ENCODE data around the gene PTPRH.

Gene PTPRH

DNA sequence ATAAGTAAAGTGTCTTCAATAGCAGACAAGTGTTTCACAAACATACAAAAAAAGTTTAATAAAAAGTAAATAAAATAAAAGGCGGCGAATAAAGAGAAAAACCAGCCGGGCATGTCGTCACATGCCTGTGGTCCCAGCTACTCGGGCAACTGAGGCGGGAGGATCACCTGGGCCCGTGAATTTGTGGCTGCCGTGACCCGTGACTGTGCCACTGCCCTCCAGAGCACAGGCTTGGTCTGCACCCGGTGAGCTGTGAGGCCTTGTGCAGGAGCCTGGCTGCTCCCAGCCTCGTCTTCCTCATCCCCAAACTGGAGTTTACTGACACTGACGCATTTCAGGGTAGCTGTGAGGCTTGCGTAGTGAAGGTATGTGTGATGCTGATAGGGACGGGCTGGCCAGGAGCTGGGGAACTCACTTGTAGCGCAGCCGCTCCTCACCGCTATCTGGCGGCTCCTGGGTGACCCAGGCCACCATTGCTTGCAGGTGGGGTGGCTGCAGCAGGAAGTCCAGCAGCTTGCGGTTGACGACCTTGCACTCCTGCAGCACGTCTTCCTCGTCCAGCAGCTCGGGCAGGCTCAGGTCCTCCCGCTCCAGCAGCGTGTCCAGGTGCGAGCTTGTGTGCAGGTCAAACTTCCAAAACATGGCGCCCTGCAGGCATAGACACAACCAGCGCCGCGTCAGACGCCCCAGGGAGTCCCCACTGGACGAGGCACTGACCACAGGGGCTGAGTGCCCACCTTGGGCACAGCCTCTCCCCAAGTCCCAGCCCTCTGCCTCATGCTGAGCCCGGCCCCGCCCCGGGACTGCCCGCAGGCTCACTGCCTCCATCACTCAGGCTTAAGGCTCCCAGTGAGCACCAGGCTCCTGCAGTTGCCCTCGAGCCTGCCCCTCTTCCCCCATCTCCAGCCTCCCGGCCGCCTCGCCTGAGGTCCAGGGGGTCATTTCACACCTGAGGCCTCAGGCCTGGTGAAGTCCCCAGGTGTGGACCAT lies 37.5 kb upstream of the PTPRH start:
- no peak for DNase-seq

DNA sequence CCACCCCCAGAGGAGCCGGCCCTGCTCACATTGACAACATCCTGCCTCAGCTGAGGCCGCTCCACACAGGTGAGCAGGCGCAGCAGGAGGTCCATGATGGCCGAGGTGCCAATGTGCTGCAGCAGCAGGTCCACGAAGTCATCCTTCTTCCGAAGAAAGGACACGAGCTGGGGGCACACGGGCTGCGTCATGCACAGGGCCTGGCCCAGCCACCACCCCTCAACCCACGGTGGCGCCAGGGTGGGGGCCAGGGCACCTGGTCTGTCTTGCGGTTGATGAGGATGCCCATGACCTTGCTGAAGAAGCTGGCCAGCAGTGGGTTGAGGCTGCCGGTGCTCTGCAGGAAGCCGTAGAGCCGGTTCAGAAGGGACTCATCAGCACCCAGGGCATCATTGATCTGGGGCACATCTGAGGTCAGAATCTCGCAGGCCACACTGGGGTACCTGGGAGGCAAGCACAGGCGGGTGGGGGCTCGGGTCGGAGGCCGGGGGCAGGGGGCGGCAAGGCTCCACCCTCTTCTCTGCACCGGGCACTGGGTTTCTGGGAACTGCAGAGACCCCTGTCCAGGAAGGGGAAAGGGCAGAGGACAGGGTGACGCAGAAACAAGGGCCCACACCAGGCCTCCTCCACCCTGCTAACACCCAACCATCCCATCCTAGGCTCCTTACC lies 36.1 kb upstream of the PTPRH start:
- DNase-seq = no peak

DNA sequence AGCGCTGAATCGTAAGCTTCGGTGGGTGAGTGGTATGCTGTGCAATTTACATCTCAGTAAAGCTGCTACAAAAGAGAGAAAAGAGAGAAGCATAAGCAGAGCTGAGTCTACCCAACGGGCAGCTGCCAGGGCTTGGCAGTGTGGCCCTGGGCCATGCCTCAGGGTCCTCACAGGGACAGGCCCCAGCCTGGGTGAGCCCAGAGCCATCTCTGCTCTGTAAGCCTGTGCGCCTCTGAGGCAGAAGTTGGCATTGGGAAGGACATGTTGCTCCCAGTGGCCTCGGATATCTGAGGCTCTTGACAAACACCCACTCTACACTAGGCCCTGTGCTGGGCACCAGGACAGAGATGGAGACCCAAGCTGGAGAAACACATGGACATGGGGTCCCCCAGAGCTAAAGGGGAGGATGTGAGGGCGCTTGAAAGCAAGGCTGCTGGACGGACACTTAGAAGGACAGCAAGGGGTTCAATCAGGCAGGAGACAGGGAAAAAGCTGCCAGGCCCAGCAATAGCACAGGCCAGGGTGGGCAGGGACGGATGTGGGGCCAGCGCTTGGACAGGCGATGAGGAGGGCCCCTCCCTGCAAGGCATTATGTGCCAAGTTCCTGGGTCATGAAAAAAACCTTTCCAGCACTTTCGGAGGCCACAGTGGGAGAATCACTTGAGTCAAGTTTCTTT lies 34.8 kb upstream of the PTPRH start:
- DNase-seq = no peak

DNA sequence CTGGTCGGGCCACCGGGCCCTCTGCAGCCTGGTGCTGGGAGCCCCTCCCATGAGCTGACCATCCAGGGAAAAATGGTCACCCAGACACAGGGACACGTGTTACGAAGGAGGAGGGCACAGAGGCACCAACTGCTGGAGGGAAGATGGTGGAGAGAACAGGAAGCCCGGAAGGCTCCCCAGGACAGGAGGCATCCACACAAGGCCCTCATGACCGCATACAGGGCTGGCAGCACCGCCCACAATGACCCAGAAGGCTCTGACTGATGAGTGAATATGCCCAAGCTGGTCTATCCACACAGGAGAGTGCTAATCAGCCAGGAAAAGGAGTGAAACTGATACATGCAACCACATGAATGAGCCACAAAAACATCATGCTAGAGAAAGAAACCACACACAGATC lies 33.2 kb upstream of the PTPRH start:
- no peak for DNase-seq

DNA sequence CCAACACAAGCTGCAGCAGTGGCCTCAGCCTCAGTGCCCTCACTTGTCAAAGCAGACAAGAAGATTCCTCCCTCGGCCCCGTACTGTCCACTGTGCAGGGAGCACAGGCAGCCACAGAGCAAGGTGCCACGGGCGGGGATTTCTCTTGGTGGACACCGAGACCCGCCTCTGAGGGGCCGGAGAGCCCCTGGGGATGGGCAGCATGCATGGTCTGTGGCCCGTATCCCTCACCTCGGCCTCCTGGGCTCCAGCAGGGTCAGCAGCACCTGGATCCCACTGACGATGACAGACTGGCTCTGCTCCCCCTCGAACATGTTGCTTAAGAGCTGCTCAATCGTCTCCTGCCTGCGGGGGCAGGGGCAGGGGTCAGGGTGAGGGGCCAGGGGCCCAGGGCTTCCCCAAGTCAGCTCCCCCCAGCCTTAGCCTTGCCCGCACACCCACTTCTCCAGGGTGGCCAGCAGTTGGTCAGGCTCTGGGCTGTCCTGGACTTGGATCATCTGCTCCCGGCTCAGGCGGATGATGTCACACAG lies 32.7 kb upstream of the PTPRH start:
- no peak for DNase-seq

DNA sequence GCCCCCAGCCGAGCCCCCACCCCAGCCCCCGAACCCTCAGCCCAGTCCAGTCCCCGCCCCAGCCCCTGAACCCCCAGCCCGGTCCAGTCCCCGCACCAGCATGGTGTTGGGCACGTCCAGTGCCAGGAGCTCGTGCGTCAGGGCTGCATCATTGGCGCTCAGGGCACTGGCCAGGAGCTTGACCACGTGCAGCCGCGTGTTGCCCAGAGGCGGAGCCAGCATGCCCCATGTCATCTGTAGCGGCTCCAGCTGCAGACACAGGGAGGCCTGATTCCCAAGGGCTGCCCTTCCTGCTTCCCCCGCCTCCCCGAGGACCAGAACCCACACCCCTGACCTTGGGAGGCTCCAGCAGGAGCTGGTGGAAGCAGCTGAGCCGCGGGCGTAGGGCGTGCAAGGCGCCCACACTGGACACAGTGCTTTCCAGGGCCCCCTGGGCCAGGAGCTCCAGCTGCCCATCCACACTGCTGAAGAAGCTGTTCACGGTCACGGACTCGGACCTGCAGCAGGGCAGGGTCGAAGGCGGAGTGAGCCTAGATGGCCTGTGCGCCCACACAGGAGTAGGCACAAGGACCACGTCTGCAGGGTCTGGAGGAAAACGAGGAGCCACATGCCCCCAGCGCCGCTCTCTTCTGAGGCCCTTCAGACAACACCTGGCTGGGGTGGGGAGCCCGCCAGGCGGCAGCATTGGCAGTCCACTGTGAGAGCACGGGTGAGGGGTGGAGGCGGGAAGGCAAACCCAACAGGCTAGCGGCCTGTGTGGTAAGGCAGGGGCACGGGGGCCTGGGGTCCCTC lies 32.0 kb upstream of the PTPRH start:
- DNase-seq = no peak

DNA sequence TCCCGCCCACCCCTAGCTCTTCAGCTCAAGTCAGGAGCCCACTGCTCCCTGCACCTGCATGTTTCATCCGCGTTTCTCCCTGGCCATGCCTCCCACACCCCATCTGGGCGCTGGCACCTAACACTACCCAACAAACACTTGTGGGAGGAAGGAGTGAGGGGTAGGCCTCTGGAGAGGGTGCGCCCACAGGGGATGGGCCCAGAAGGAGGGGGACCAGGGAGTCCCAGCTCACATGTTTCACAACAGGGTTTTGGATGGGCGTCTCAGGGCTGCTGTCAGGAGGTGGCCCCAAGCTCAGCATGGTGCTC lies 31.4 kb upstream of the PTPRH start:
- no peak for DNase-seq

DNA sequence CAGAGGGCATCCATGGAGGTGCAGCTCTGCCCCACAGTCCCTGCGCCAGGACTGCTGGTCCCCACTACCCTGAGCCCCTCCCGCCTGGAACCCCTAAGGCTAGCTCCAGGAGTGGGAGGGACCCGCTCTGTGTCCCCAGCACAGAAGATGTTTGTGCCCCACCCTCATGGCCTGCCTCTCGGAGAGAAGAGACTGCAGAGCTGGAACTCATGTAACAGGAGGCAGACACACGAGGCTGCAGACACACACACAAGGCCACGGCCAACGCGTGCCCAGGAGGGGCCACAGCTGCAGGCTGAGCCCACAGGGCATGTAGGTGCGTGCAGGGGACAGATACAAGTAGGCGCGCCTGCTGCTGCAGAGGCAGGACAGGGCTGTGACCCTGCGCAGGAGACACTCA lies 29.7 kb upstream of the PTPRH start:
- DNase-seq = no peak

DNA sequence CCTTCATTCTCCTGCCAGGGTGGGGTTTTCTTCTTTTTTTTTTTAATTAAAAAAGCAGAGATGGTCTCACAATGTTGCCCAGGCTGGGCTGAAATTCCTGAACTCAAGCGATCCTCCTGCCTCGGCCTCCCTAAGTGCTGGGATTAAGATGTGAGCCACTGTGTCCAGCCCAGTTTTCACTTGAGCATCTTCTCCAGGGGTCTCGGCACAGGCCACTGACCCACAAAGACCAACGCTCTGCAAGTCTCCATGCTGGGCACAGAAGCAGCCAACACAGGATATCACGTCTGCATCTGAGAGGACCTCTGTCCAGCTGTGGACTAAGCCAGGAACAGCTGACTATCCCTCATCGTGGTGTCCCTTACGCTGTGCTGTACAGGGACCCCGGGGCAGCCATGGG lies 28.7 kb upstream of the PTPRH start:
- DNase-seq = no peak

DNA sequence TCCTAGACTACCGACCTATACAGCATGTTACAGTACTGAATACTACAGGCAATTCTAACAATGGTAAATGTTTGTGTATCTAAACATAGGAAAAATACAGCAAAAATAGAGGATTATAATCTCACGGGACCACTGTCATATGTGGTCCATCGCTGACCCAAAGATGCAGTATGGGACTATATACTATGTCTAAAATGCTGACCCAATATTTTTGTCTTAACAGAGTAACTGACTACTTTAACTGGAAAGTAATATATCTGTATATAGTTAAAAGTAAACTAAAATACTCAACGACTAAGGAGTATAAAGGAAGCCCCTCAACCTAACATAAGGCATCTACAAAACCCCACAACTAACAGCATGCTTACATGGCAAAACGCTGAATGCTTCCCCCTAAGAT lies 23.7 kb upstream of the PTPRH start:
- no peak for DNase-seq

DNA sequence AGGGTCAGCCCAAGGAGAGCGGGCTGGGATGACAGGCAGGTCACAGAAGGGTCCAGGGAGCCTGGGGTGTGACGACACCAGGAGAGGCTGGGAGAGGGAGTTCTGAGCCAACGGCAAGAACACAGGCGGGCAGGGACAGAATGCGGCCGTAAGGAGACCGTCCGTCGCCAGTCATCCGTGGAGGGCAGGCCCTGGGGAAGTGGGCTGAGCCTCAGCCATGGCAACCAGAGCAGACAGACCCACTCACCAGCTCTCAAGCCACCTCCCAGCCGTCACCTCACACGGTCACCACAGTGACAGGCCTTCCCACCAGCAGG lies 22.9 kb upstream of the PTPRH start:
- no peak for DNase-seq

DNA sequence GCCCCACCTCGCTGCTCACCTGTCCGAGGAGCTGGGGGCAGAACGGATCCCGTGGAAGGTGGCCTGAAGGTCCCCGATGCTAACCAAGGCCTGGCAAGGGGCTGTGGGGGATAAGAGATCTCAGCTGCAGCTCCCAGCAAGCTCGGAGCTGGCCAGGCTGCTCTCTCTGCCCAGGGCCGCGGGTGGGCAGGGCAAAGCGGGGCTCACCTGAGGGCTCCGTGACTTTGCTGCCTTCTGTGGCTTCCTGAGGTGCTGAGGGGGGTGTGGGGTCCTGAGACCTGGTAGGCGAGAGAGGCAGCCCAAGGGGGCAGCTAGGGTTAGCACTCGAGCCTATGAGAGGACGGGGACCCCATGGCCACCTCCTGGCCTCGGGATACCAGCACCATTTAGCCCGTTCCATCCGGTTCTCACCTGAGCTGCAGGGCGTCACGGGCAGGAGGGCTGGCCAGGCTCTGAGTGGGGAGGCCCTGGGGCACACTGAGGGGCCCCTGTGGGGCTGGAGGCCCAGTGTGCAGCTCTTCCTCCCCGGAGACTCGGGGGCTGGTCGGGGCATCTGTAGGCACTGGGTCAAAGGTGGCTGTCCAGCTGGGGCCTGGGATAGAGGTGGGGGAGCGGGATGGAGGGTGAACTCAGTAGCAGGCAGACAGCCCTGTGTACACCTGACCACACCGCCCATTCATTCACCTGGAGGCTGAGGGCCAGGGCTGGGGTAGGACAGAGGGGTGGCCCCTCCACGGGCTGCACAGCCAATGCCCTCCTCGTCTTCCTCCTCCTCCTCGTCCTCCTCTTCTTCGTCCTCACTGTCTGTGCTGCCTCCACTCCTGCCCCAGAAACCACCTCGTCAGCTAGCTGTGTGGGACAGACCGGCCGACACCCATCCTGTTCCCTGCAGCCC lies 22.3 kb upstream of the PTPRH start:
- DNase-seq = no peak

DNA sequence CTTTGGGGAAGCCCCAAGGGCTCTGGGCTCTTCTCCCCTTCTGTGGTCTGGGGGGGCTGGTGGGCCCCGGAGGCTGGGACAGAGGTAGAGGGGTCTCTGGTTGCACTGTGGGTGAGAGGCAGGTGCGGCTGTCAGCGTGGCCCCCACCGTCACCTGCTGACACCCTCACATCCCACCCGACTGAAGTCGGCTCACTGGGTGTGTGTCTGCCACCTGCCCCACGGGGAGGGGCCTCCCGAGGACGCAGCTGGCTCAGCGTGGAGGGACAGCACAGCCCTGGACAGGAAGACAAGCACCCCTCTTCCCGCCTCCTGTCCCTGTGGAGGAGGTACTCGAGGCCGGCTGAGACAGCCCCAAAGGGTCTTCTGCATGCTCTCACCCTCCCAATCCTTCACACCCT lies 21.5 kb upstream of the PTPRH start:
- DNase-seq = no peak

DNA sequence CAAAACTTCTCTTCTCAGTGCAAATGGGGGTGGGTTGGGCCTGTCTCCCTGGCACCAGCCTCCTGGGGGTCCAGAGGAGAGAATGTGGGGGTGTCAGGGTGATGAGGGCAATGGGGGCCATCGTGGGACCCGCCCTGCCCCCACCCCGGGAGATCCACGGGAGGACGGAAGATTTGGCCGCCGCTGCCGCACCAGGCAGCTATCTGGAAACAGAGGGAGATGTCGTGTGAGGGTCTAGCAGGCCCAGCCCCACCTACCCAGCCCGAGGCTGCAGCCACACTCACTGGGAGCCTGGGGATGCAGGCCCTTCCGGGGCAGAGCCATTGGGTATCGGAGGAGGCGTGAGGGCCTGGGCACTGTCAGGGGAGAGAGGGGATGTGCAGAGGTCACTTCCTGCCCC lies 21.0 kb upstream of the PTPRH start:
- DNase-seq = no peak

DNA sequence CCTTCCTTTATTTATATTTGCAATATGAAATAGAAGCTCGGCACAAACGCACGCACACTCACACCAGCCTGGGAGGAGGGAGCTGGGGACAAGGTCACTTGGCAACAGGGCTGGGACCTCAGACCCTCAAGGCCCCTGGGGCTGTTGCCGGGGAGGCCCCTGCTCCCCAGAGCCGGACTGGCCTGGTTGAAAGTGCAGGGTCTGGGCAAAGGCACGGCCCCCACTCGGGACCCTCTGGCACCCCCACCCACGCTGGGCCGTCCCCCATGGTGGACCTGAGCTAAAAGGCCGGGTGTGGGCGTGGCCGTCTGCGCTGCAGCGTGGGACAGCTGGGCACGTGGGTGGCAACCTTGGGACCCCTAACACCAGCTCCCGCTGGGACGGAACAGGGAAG lies 20.5 kb upstream of the PTPRH start:
- DNase-seq = no peak

DNA sequence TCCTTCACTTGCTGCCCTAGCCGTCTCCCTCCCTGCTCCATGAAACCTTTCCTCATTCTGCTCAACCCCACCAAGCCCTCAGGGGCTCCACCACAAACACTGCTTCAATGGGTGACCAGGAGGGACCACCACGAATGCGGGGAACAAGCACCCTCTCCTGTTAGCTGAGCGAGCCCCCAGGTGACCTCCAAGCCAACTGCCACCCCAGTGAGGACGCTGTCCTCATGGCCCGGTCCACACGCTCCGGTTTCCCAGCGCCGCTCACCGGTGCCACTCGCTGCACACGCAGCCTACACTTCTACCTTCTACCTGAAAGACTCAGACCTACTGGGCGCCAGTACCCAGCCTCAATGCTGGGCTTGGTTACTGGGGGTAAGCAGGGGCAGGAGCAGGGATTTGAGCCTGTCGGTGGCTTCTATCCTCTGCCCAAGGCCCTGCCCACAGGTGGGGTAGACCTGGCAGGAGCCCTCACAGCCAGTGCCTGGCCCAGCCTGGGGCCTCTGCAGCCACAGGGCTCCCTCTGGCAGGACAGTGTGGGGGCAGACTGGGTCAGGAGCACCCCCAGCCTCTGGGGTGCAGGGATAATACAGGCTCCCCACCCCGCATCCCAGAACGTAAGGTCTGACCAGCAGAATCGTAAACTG lies 20.0 kb upstream of the PTPRH start:
- DNase-seq = no peak

DNA sequence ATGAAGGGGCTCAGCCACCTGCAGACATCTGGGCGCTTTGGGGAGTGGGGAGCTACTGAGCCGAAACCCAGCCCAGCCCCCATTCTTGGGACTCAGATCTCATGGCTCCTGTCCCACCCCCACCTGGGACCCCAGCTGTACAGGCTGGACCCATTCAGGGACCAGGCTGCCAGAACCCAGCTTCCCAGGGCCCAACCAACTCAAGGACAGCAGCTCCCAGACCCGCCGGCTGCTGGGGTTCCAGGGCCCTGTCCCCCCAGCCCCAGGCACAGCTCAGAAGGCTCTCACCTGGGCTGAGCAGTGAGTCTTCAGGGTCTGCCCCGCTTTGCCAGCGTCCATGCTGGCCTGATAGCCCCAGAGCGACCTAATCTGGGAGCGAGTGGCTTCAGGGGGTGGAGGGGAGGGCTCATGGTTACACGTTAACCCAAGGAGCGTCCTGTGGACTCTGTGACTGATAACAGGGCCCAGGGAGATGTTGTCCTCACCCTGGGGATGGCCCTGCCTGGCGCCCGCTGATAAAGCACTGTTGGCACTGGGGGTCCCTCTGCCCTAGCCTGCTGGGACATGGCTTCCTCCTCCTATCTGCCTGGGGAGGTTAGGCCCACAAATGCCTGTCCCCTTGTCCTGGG lies 19.2 kb upstream of the PTPRH start, which contains the start of gene TMEM86B:
TSS of gene TMEM86B (minus strand) at position 361 of the 629 bp plus-strand sequence. CDS start at position 339, 22 bp downstream.
- DNase-seq = no peak

DNA sequence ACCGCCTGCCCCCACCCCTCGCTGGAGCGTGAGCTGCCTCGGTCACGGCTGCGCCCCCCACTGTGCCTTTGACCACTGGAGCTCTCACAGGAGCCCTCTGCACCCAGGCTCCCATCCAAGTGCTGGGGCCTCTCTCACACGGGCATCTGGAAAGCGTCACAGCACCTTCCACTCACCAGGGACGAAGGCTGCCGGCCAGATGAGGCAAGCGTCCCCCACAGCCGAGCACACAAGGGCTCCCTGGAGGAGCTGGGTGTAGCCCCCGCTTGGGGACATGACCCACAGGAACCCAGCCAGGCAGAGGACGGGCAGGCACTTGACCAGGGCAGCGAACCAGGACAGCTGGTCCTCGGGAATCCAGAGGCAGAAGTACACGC lies 18.7 kb upstream of the PTPRH start:
- DNase-seq = no peak

DNA sequence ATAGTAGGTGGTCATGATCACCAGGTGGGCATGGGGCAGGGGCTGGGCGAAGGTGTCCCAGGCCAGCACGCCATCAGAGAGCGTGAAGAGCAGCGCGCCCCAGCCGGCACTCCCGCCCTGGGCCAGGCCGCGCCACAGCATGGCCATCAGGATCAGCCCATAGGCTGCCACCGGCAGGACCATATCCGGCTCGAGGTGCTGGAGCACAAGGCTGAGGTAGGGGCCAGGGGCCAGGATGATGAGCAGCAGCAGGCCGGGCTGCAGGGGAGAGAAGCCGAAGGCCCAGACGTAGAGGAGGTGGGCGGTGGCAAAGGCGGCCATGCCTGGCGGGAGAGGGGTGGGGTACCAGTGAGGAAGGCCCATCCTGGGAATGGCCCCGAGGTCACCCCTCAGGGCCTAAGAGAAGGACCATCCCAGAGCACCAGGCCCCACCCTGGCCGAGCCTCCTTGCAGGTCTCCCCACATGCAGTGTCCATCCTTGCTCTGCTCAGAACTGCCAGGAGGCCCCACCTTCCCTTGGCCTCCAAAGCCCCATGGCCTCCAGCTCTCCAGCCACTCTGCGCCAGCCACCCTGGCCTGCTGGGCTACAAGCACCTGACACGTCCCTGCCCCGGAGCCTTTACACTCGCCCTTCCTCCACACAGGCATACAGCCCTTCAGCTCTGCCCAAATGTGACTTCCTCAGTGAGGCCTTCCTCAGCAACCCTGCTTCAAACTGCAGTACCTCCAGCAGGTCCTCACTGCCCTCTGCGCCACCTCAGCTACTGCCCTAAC lies 18.1 kb upstream of the PTPRH start:
- DNase-seq = no peak

DNA sequence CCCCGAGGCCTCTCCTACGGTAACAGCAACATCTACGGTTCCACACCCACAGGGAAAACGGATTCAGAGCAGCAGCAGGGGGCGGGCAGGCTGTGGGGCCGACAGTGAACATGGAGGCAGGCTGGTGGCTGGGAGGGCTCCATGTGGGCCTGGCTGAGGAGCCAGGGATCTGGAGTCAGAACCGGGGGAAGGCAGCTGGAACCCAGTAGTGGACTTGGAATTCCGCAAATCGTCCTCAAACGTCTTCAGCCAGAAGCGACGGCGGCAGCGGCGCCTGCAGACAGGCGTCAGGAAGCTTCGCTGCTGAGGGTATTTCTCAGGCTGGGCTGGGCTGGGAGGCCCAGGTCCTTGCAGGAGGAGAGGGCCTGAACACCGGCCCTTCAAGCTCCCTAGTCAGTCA lies 17.5 kb upstream of the PTPRH start:
- DNase-seq = no peak

All from CD4-positive, alpha-beta T cell treated with Interferon alpha-2 for 1 hour (primary cell).